Measurements from ENCODE around the gene SLC29A1.
"Not testable (repeated sequence)": the region's sequence is repeated elsewhere in the genome, so short reads cannot be mapped to it uniquely, and the experiment has no call there.

DNA sequence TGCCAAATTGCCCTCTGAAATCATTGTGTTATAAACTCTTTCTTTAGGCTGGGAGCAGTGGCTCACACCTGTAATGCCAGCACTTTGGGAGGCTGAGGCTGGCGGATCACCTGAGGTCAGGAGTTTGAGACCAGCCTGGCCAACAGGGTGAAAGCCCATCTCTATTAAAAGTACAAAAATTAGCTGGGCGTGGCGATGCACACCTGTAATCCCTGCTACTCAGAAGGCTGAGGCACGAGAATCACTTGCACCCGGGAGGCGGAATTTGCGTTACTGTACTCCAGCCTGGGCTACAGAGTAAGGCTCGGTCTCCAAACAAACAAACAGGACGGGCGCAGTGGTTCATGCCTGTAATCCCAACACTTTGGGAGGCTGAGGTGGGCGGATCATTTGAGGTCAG lies 27.0 kb upstream of the SLC29A1 start:
- TF ChIP-seq, protein P1, sequence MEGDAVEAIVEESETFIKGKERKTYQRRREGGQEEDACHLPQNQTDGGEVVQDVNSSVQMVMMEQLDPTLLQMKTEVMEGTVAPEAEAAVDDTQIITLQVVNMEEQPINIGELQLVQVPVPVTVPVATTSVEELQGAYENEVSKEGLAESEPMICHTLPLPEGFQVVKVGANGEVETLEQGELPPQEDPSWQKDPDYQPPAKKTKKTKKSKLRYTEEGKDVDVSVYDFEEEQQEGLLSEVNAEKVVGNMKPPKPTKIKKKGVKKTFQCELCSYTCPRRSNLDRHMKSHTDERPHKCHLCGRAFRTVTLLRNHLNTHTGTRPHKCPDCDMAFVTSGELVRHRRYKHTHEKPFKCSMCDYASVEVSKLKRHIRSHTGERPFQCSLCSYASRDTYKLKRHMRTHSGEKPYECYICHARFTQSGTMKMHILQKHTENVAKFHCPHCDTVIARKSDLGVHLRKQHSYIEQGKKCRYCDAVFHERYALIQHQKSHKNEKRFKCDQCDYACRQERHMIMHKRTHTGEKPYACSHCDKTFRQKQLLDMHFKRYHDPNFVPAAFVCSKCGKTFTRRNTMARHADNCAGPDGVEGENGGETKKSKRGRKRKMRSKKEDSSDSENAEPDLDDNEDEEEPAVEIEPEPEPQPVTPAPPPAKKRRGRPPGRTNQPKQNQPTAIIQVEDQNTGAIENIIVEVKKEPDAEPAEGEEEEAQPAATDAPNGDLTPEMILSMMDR (IDR thresholded peaks at IDR 0.05): not testable (repeated sequence)
- not testable (repeated sequence) for TF ChIP-seq EZH2 (IDR thresholded peaks at IDR 0.05; ENCODE audit: borderline replicate concordance, insufficient read depth, low read depth, low read length, poor library complexity, severe bottlenecking)
